A549 (cell line): ENCODE data around the gene FARP2. TPM values are rescaled to one million over a fixed set of nuclear protein-coding genes. Genes with fewer than 3 reads are reported as not detected.

Experiments used
- ATAC-seq, 2 experiments: fragments of 200-7000 bp in 1 of 2; fragments of >200 bp in 1 of 2; cut with Nextera tagmentation in 1 of 2; cut with Tn5 transposase in 1 of 2; 3 replicates each; pipeline versions ENCODE4 v1.8.0 to v1.9.1; 2018 to 2020; ENCODE audit warnings: mild to moderate bottlenecking in 1 of 2, moderate library complexity in 1 of 2
- CTCF ChIA-PET: fragments of 300-600 bp; sonication (Branson Sonifier 250); formaldehyde crosslinking; extraction: SDS; loops from one replicate; lab custom pipeline; 2021; ENCODE audit warnings: antibody characterized with exemption, inconsistent platforms; lab: Yijun Ruan, JAX
- POLR2A ChIA-PET: fragments of 350-600 bp; formaldehyde crosslinking; extraction: SDS; loops from one replicate; lab custom pipeline; 2021; ENCODE audit warnings: antibody characterized with exemption, inconsistent platforms; lab: Yijun Ruan, JAX
- DNase-seq, 2 experiments: peaks; one replicate each; pipeline versions ENCODE4 v3.0.0 to v3.0.0-alpha.2; 2011 to 2016; ENCODE audit warnings: low read depth in 1 of 2, low spot score in 1 of 2
- FAIRE-seq: peaks from 2 replicates; lab custom pipeline; 2011; peaks lifted over from hg19 to GRCh38; lab: Jason Lieb, UNC
- H3K27ac ChIP-seq, 2 experiments: fragments of >200 bp; sonication (Bioruptor Twin); formaldehyde crosslinking; 3 replicates each; pipeline ENCODE4 v1.5.1; 2016 to 2017
- H3K4me1 ChIP-seq: fragments of >200 bp; sonication (Bioruptor Twin); formaldehyde crosslinking; 3 replicates; pipeline ENCODE4 v1.6.1; 2016
- H3K4me2 ChIP-seq: fragments of >200 bp; sonication (Bioruptor Twin); formaldehyde crosslinking; 3 replicates; pipeline ENCODE4 v1.6.1; 2016
- H3K4me3 ChIP-seq: fragments of >200 bp; sonication (Bioruptor Twin); formaldehyde crosslinking; 3 replicates; pipeline ENCODE4 v1.5.1; 2016
- H3K9me3 ChIP-seq: fragments of >200 bp; sonication (Bioruptor Twin); formaldehyde crosslinking; 3 replicates; pipeline ENCODE4 v1.6.1; 2016
- BHLHE40 ChIP-seq: IDR thresholded peaks from 2 replicates; pipeline ENCODE4 v1.6.1; 2012; ENCODE audit warnings: low read depth, low read length, inconsistent platforms
- CBX8 ChIP-seq: fragments of 200-600 bp; sonication (generic); IDR thresholded peaks from 2 replicates; pipeline ENCODE4 v1.6.1; 2016
- E2F6 ChIP-seq: IDR thresholded peaks from 2 replicates; pipeline ENCODE4 v1.6.1; 2012; ENCODE audit warnings: low read depth, borderline replicate concordance
- FOXS1 ChIP-seq: fragments of 250-450 bp; sonication (Bioruptor Pico); IDR thresholded peaks from 2 replicates; pipeline ENCODE4 v1.5.0; 2020; ENCODE audit warnings: mild to moderate bottlenecking, moderate library complexity
- GATA3 ChIP-seq: IDR thresholded peaks from 2 replicates; pipeline ENCODE4 v1.6.1; 2012; ENCODE audit warnings: borderline replicate concordance
- HDAC2 ChIP-seq: fragments of 200-600 bp; sonication (generic); IDR thresholded peaks from 2 replicates; pipeline ENCODE4 v1.6.1; 2016
- HEYL ChIP-seq: fragments of 250-450 bp; sonication (Bioruptor Pico); IDR thresholded peaks from 2 replicates; pipeline ENCODE4 v1.8.0; 2021; ENCODE audit warnings: mild to moderate bottlenecking, moderate library complexity
- JUN ChIP-seq, 2 experiments: fragments of >200 bp; sonication (Bioruptor Twin); formaldehyde crosslinking; IDR thresholded peaks; 2 replicates in 1 of 2; 3 replicates in 1 of 2; pipeline ENCODE4 v1.6.1; 2016 to 2017
- MAFK ChIP-seq: fragments of 450-650 bp; IDR thresholded peaks from 2 replicates; pipeline ENCODE4 v1.6.1; 2014; ENCODE audit not compliant: partially characterized antibody
- MAZ ChIP-seq: fragments of 150-350 bp; IDR thresholded peaks from 2 replicates; pipeline ENCODE4 v1.6.1; 2014; ENCODE audit warnings: antibody characterized with exemption, low read depth, low read length, borderline replicate concordance
- MYC ChIP-seq: IDR thresholded peaks from 2 replicates; pipeline ENCODE4 v1.6.1; 2012; ENCODE audit warnings: mild to moderate bottlenecking, inconsistent platforms, low read length, improper control_type of control experiment, borderline replicate concordance
- NFE2L2 ChIP-seq: fragments of 150-350 bp; conservative IDR thresholded peaks from 2 replicates; pipeline ENCODE4 v1.6.1; 2014; ENCODE audit warnings: low read length
- NPAS2 ChIP-seq: fragments of 250-450 bp; sonication (Bioruptor Pico); IDR thresholded peaks from 2 replicates; pipeline ENCODE4 v1.8.0; 2022; ENCODE audit warnings: mild to moderate bottlenecking, moderate library complexity, borderline replicate concordance
- POLR2A ChIP-seq: IDR thresholded peaks from 2 replicates; pipeline ENCODE4 v1.6.1; 2012; ENCODE audit warnings: mild to moderate bottlenecking, low read length
- POLR2AphosphoS2 ChIP-seq: conservative IDR thresholded peaks from 2 replicates; pipeline ENCODE4 v1.6.1; 2012; ENCODE audit warnings: low read length, improper control_type of control experiment, inconsistent platforms
- RAD21 ChIP-seq, 2 experiments: fragments of >200 bp in 1 of 2; sonication (Bioruptor Twin) in 1 of 2; formaldehyde crosslinking in 1 of 2; IDR thresholded peaks in 1 of 2; conservative IDR thresholded peaks in 1 of 2; 2 replicates in 1 of 2; 3 replicates in 1 of 2; pipeline ENCODE4 v1.6.1; 2012 to 2018; ENCODE audit warnings: inconsistent platforms in 1 of 2
- RARB ChIP-seq: fragments of 250-450 bp; sonication (Bioruptor Pico); IDR thresholded peaks from 2 replicates; pipeline ENCODE4 v1.8.0; 2021; ENCODE audit warnings: mild to moderate bottlenecking, moderate library complexity
- RCOR1 ChIP-seq: fragments of 150-350 bp; IDR thresholded peaks from 2 replicates; pipeline ENCODE4 v1.6.1; 2014; ENCODE audit warnings: antibody characterized with exemption, low read length, low read depth
- SMC3 ChIP-seq: fragments of >200 bp; sonication (Bioruptor Twin); formaldehyde crosslinking; IDR thresholded peaks from 3 replicates; pipeline ENCODE4 v1.6.1; 2018; ENCODE audit warnings: inconsistent platforms
- TFCP2L1 ChIP-seq: fragments of 250-450 bp; sonication (Bioruptor Pico); IDR thresholded peaks from 2 replicates; pipeline ENCODE4 v1.5.0; 2021; ENCODE audit warnings: mild to moderate bottlenecking
- ZFP36 ChIP-seq: fragments of 450-650 bp; IDR thresholded peaks from 2 replicates; pipeline ENCODE4 v1.6.1; 2014; ENCODE audit warnings: borderline replicate concordance; ENCODE audit not compliant: partially characterized antibody
- ZNF302 ChIP-seq: fragments of 250-450 bp; sonication (Bioruptor Pico); IDR thresholded peaks from 2 replicates; pipeline ENCODE4 v1.9.0; 2021; ENCODE audit warnings: inconsistent platforms, mild to moderate bottlenecking, moderate library complexity
- WGBS: methylation state at CpG from one replicate; pipeline ENCODE4 v1.1.6; 2017; ENCODE audit errors: missing lambda C conversion rate; 5-methylcytosine and 5-hydroxymethylcytosine counted together
- polyA plus RNA-seq, 4 experiments: library from polyadenylated mRNA; depleted of rRNA in 3 of 4; stranded (reverse); fragments of >200 nt; fragmentation: RNase III in 1 of 4; extraction: RNeasy Plus Mini Kit Qiagen cat#74134 plus additional on column Dnase treatment in 1 of 4; gene quantifications; 2 replicates in 3 of 4; 3 replicates in 1 of 4; pipeline ENCODE4 v1.2.3, GENCODE V29; 2011 to 2017

Gene FARP2
- polyA plus RNA-seq, 2 of the 4 experiments (the other 2 are of a cell fraction), result 17.0 to 29.1 TPM

DNA sequence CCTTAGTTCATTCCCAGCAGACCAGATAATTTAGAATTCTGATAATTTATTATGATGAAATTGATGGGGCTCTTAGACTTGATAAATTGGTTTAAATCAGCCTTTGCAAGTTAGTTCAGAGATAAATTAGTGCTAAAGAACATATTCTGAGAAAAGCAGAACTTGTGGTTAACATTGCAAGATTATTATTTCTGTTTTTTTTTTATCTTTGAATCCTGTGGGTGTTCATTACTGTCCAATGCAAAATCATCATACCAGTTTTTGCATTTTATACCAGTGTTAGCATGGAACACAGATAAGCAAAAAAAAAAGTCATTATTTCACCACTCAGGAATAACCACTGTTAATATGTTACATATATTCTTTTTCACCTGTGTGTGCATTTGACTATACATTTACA is 31.3 kb upstream of the FARP2 start:
- FAIRE-seq, result no peak
- no peaks in the 10 kb centered on the region for H3K9me3 ChIP-seq
- TF ChIP-seq RARB (CRISPR knock-in tag) (no peak), SMC3 (no peak), E2F6 (no peak), HDAC2 (no peak), POLR2AphosphoS2 (no peak)
- TF ChIP-seq, all 56 proteins: peak for 0
- POLR2A ChIA-PET, result interaction anchor here (0.9 kb wide), 1 partner anchor 9 kb away, joined by 4 read pairs; the partner anchor contains the start of genes HDLBP and SEPTIN2
- Histone ChIP-seq H3K4me3 (no peak overlapping the region), H3K4me1 (peaks cover 26% of the 10 kb centered on the region), H3K4me2 (no peak overlapping the region), H3K27ac (no peak overlapping the region)
- CTCF ChIA-PET, result interaction anchor here (1.7 kb wide), 1 partner anchor 10 kb away, joined by 5 read pairs; the partner anchor contains the start of genes HDLBP and SEPTIN2
- DNase-seq (no peak), ATAC-seq (no peak)

DNA sequence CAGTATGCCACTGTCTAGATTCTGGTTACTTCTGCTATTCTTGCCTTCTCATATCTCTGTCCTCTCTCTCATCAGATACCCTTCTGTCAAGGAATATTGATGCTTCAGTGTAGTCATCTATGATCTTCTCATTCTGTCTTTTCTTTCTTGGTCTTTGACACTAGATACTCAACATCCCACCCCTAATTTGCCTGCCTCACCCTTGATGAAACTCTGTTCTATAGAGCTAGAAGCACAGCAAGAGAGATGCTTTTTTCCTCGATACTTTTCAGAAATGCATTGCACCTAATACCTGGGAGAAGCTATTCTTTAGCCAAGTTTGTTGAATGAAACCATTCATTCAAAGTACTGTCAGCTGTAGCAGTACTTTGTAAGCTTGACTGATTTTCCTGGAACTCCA is 30.8 kb upstream of the FARP2 start:
- ATAC-seq, result no peak
- FAIRE-seq, result no peak
- TF ChIP-seq ZNF302 (CRISPR knock-in tag), result no peak
- TF ChIP-seq POLR2A, result no peak
- no peak for TF ChIP-seq NFE2L2
- 100% methylated on average over 1 of the region's 1 CpG for WGBS
- POLR2A ChIA-PET, result interaction anchor here (0.9 kb wide), 1 partner anchor 10 kb away, joined by 4 read pairs; the partner anchor contains the start of genes HDLBP and SEPTIN2
- Histone ChIP-seq H3K27ac (no peak overlapping the region), H3K4me1 (peaks cover 21% of the 10 kb centered on the region), H3K9me3 (no peaks in the 10 kb centered on the region), H3K4me2 (no peak overlapping the region), H3K4me3 (no peak overlapping the region)
- no peak for DNase-seq
- CTCF ChIA-PET, result no interaction called here

GRCh38 chr2:241329669-241330615 is 26.1 kb upstream of the FARP2 start:
- Histone ChIP-seq H3K4me2 (no peak overlapping the region), H3K27ac (no peak overlapping the region), H3K9me3 (no peaks in the 10 kb centered on the region), H3K4me3 (no peak overlapping the region), H3K4me1 (no peaks in the 10 kb centered on the region)
- 91% methylated on average over 11 of the region's 11 CpGs for WGBS
- TF ChIP-seq E2F6 (no peak), RAD21 (conservative IDR thresholded peaks at IDR 0.05 in 1 of 2, IDR thresholded peaks at IDR 0.05 in 1 of 2) (no peak), NPAS2 (CRISPR knock-in tag) (no peak), FOXS1 (CRISPR knock-in tag) (no peak), RCOR1 (no peak), NFE2L2 (no peak), MAFK (no peak), TFCP2L1 (CRISPR knock-in tag) (no peak), HEYL (CRISPR knock-in tag) (no peak), CBX8 (no peak), GATA3 (no peak), ZFP36 (no peak), BHLHE40 (no peak), MAZ (no peak), MYC (no peak), JUN (IDR thresholded peaks at IDR 0.05) (no peak)
- ChIA-PET POLR2A (no interaction called here), CTCF (interaction anchor here (0.8 kb wide), 1 partner anchor 15 kb away, joined by 3 read pairs; the partner anchor contains the start of genes HDLBP and SEPTIN2)
- no peak for ATAC-seq
- no peak for DNase-seq
- no peak for FAIRE-seq
